IPS-15b (cell line): Measurements from ENCODE around the gene WIZ.

Source experiments
- H3K27me3 ChIP-seq: one replicate; pipeline ENCODE4 v1.6.1; 2013; ENCODE audit warnings: low read length; ENCODE audit not compliant: control insufficient read depth, insufficient read depth
- H3K36me3 ChIP-seq: one replicate; pipeline ENCODE4 v1.6.1; 2013; ENCODE audit warnings: low read length; ENCODE audit not compliant: control insufficient read depth, insufficient read depth
- H3K4me1 ChIP-seq: one replicate; pipeline ENCODE4 v1.6.1; 2013; ENCODE audit warnings: mild to moderate bottlenecking, low read length; ENCODE audit not compliant: control insufficient read depth, insufficient read depth
- H3K4me3 ChIP-seq: one replicate; pipeline ENCODE4 v1.5.1; 2013; ENCODE audit warnings: low read depth, low read length
- H3K9ac ChIP-seq: one replicate; pipeline ENCODE4 v1.6.1; 2013; ENCODE audit warnings: low read depth, mild to moderate bottlenecking, low read length
- H3K9me3 ChIP-seq: one replicate; pipeline ENCODE4 v1.6.1; 2013; ENCODE audit warnings: mild to moderate bottlenecking, low read length; ENCODE audit not compliant: control insufficient read depth, insufficient read depth

Gene WIZ

DNA sequence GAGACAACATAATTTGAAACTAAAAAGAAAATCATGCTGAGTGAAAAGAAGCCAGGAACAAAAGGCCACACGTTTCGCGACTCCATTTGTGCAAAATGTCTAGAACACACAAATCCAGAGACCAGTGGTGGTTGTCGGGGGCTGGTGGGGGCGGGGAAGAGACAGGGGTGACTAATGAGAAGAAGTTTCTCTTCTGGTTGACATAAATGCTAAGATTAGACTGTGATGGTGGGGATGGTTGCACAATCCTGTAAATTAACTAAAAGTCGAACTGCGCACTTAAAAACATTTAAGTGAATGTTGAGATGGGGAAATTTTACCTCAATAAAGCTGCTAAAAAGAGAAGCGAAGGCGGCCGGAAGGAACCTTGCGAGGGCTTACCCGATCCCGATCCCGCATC lies 77.3 kb downstream of the WIZ start:
- no peak overlapping the region for H3K9ac ChIP-seq
- H3K27me3 ChIP-seq = no peaks in the 10 kb centered on the region
- H3K4me3 ChIP-seq = no peak overlapping the region
- no peaks in the 10 kb centered on the region for H3K9me3 ChIP-seq
- peaks cover 6% of the 10 kb centered on the region for H3K4me1 ChIP-seq
- peaks cover 55% of the 10 kb centered on the region for H3K36me3 ChIP-seq

- Histone ChIP-seq H3K9ac (no peak overlapping the region), H3K27me3 (no peaks in the 10 kb centered on the region), H3K36me3 (peaks cover 60% of the 10 kb centered on the region), H3K4me3 (no peak overlapping the region), H3K4me1 (peaks cover 2% of the 10 kb centered on the region), H3K9me3 (no peaks in the 10 kb centered on the region)
Measured at GRCh38 chr19:15371786-15372380, 77.9 kb downstream of the WIZ start.

DNA sequence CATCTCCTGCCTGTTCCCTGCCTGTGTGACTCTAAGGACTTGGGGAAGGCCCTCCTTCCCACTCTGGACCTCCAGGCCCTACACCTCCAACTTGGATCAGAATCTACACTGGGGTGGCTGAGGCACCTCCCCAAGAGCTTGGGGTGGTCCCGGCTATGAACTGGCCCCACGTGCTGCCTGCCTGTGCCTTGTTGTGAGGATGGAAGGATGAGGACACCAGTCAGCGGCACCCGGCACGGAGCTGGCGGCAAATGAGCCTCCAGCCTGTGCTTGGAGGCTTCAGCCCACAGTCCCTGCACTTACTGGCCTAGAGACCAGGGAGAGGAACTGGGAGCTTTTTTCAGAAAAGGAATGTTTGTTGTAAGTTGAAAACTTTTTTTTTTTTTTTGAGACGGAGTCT lies 78.6 kb downstream of the WIZ start:
- H3K9ac ChIP-seq = no peak overlapping the region
- H3K4me3 ChIP-seq = no peak overlapping the region
- peaks cover 2% of the 10 kb centered on the region for H3K4me1 ChIP-seq
- H3K27me3 ChIP-seq = no peaks in the 10 kb centered on the region
- peaks cover 61% of the 10 kb centered on the region for H3K36me3 ChIP-seq
- no peaks in the 10 kb centered on the region for H3K9me3 ChIP-seq
